HG03159 (cell line): Measurements from ENCODE around the gene SIX1.

Experiments
- ATAC-seq: cut with Tn5 transposase; IDR thresholded peaks from one replicate; pipeline ENCODE4 v1.9.1; 2021; ENCODE audit warnings: mild to moderate bottlenecking, moderate library complexity; ENCODE audit not compliant: unreplicated experiment

Gene SIX1

DNA sequence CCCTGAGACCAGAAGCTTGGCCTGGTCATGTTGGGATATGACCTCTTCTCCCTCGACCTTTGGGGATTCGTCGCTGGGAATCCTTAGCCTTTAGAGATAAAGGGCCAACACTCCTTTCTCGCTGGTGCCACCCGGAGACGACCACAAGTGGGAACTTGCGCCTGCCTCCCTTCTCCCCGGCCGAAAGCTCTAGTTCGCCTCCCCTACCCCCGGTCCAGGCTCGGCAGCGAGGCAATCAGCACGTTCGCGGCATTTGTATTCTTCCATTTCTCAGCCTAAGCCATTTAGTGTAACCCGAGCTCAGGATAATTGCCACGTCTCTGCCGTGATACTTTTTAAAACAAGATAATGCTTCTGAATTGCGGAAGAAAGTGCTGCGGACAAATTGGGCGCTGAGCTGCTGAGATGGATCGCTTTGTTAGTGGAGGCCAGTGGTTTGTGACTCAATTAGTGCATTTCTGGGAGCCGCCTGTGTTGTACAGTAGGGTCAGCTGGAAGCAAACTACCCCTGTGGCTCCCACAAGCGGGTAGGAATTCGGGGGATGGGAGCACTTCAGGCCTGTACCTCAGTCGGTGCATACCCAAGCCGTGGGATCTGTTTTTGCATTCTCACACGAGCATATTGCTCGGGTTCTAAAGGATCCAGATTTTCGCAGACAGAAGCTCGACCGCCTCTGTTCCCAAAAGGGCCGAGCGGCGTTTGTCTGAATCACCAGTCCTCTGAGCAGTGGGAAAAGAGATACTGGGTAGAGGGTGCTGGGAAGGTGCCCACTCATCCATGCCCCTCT is 6.8 kb upstream of the SIX1 start:
- ATAC-seq, result no peak

DNA sequence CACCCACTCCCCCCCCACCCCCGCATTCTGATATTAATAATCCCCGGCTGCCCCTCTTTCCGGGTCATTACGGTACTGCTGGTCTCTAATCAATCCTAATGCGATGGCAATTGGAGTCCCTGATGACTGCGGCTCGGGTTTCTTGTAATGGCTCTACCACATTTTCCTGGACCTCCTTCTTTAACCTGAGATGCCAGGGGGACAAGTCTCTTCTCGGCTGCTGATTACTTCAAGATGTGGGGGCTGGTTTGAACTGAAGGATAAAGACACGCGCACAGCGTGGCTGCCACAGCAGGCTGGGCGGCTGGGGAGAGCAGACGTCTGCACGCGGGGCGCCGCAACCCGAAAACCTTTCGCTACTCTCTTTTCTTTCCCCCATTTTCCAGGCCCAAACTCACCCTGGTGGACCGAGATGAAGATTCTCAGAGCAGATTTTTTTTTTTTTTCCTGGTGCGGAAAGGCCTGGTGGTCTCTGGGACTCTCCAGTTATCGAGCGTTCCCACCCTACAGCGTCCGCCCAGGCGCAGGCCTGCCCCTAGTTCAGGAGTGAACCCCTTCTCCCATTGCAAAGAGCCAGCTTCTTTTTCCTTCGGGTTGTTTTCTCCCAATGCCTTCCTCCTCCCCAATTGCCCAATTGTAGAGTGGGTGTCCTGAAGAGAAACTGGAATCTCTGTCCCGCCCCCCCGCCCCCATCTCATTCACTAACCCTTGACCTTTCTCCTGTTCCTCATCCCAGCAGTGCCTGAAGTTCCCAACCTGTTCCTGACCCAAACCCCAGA is 6.0 kb upstream of the SIX1 start:
- no peak for ATAC-seq

DNA sequence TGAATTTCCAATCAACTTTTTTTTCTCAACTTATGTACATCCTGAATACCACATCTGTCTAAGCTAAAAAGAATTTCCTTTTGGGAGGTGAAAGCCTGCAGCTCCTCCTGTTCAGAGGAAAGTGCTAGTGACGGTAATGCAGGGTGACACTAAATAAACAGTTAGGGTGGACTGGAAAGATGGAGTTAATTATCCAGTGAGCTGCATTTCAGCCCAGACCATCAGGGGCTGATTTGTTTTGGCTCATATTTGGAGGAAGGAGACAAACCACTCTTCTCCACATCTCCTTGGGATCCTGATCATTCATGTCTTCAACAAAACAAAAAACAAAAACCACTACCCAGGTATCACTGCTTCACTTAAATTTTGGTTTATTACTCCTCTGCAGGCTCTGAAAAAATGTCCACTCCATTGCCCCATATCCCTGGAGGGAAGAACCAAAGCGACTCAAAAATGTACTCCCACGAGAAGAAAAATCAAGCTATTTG is 5.1 kb upstream of the SIX1 start:
- no peak for ATAC-seq

DNA sequence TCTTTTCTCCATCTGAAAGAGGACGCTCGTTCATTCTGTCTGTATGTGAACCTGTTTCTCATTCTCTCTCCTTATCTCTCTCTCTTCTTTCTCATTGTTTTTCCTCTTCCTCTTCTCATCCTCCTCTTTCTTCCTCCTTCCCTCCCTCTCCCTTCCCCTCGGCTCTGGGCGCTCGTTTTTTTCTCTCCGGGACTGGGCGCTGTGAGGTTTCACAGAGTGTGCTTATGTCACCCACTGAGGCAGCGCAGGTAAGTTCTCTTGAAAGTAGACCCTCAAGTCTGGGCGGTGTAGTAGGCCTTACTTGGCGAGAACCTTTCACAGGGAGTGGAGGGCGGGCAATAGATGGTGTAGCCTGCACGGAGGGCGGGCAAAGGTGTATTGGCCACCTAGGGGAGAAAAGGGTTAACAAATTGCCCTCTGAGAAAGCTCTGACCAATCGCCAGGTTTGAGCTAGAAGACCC is 4.5 kb upstream of the SIX1 start:
- no peak for ATAC-seq

DNA sequence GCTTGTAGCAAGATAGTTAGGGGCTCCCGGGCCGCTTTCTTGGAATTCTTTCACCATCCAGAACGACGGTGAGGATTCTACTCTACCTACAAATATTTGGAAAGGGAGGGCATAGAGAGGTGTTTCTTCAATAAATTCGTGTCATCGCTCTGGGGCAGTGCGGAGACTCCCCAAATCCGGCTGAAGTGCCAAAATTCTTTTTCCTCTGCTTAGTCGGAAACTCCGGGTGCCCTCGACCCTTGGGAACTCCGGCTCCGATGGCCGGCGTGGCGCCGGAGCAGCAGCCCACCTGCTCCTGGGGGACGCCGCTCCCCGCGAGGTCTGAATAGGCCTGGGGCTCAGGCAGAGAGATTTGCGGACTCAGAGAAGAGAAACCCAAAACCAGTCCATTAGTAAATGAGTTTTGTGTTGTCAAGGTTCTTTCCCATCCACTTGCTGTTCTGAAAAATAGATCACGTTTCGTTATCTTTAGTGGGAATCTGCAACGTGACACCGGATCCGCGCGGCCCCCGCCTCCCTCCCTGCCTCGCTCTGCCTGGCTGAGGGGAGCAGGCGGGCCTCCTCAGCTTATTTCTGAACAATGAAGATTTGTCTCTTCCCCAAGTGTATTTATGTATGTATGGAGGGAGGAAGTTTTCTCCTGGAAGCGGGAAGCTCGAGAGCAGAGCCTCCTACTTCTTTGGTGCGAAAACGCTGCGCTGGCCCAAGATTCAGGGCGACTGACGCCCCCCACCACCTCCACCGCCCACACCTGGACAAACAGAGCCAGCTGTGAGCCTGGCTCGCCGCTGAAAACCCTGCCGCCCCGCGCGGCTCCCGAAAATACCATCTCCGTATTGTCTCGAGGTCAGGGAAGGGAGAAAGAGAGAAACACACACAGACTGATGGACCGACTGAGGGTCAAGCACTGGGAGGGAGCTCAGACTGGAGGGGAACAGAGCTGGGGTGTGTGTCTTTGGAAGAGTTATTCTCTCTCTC is 3.7 kb upstream of the SIX1 start:
- ATAC-seq, result no peak

DNA sequence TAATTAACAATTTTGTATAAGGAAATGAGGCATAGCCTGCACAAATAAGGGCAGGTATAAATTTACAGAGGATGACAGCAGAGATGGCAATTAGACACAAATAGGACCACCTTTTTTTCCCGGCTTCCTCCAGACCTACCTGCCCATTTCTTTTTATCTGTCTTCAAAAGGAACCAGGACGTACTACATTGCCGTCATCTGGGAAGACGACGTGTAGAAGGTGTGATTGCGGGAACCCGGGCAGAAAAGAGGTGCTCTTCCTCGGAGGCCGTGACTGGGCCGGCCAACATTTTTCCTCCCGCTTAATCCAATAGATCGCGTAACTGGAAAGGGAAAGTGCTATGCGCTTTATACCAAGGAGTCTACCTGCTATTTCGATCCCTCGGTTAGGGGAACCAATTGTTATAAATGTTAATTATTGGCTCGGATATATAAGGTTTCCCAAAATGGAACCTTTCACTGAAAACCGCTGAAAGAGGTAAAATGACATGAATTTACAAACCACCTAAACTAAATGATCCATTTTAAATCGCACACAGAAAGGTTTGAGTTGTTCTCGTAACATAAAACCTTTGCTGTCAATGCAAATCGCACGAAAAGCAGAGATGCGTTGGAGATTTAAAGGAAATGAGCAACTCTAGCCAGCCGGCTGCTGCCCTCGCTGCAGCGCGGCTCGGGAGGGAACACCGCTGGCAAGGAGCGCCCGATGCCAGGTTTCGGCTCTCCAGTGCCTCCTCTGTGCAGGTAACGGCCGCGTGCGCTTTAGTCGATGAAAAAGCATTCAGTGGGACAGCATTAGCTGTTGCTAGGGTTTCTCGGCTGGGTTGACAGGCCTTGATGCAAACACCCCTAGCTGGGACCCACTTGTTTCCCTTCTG is 2.8 kb upstream of the SIX1 start:
- no peak for ATAC-seq

DNA sequence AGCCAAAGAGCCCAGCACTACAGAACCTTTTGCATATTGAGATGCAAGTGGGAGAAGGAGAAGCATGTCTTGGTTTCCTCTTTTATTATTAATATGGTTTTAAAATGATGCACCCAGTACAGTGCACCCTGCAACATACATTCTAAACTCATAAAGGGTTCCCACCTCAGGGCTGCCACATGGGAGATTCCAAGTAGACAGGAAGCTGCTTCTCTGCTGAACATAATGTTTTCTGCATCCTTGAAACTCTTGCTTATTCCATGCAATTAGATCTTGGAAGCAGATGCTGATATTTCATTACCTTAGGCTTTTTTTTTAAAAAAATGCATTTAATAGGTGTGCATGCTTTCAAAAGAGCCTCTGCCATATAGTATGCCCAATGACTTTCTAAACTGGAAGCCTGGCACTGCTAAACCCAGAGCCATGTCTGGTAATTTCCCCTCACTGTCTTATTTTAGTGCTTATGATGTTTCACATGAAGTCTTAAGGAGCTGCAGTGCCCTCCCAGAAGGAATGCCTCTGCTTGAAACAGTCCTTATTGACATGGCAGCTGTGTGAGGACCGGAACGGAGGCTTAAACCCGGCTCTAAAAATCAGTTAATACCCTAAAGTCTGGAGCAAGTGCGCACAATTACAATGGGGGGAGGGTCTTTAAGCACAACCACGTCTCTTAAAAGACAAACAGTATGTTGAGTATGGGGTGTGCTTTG is 2.0 kb upstream of the SIX1 start:
- ATAC-seq, result no peak

DNA sequence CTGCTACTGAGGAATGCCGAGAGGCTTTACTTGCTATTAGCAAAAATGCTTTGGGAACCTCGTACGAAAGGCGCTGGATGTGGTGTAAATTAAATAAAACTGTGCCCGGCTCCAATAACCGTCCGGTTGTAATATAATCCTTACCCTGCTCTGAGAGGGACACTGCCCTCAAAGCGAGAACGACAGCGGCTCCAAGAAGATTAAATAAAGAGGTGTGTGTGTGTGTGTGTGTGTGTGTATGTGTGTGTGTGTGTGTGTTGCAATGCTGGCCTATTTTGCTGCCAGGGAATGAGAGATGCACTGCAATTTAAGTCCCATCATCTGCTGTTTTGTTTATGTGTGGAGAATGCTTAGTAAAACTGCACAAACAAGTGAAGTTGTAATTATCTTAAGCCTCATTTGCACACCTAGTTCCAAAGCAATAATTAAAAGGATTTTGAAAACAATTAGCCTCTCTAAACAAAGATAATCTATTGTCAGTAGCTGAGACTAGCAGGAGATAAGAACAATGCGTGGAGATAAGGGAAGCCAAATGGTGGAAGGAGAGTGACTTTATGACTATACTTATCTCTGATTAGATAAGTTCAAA is 1.2 kb upstream of the SIX1 start:
- no peak for ATAC-seq

DNA sequence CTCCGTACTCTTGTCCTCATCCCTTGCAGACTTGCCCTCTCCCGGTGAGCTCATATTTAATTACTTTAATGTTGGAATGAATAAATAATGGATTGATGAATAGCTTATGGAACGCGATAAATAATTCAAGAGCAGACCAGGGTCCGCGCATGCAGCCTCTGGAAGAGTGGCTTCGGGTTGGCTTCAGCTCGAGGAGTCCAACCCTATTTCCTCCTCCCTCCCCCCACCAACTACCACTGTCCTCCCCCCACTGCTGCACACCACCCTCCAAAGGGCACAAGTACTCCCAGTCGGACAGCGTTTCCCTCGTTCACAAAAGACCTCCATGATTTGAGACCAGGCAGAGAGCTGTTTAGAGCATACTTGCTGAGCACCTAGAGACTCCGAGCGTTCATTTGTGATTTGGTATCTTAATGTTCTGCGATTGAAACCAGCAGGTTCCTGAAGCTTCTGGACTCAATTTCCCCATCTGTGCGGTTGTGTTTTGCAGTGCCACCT is 647 bp upstream of the SIX1 start:
- ATAC-seq, result no peak

DNA sequence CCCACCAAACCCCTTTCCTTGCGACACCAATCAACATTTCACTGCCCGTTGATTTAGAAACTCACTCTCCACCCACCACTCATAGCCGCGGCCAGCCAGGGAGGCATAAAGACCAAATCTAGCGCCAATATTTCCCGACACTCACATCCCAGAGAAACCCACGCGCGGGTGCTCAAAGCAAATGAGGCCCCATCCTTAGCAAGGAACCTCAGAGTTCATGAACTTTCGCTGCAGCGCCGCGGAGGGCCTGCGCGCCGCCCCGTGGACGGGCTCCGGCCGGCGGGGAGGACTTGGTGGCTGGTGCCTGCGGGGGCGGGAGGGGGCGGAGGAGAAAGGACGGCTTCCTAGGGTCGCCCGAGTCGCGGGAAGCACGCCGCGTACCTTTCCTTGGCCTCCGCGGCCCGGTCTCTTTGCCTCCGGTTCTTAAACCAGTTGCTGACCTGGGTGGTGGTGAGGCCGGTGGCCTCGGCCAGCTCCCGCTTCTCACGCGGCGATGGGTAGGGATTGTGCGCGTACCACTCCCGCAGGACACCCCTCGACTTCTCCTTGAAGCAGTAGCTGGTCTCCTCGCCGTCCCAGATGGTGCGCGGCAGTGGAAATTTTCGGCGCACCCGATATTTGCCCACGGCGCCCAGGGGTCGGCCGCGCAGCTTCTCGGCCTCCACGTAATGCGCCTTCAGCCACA is 886 bp downstream of the SIX1 start:
- ATAC-seq, result no peak

DNA sequence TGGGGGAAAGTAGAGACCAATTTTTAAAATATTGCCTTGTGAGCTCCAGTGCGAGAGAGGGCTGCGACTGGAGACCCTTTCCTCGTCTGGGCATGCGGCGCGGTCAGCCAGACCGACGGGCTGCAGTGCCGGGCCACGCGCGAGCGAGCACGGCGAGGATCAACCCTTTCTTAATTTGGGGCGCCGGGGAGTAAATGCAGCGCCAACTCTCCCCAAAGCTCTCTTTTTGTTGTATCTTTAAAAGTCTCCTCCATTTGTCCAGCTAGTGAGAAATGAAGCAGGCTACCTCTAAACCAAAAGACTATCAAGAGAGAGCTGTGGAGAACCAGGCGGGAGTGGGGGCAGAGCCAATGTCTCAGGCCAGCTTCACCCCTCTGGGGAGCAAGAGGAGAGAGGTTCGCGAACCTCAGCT is 1.4 kb downstream of the SIX1 start:
- ATAC-seq, result no peak

DNA sequence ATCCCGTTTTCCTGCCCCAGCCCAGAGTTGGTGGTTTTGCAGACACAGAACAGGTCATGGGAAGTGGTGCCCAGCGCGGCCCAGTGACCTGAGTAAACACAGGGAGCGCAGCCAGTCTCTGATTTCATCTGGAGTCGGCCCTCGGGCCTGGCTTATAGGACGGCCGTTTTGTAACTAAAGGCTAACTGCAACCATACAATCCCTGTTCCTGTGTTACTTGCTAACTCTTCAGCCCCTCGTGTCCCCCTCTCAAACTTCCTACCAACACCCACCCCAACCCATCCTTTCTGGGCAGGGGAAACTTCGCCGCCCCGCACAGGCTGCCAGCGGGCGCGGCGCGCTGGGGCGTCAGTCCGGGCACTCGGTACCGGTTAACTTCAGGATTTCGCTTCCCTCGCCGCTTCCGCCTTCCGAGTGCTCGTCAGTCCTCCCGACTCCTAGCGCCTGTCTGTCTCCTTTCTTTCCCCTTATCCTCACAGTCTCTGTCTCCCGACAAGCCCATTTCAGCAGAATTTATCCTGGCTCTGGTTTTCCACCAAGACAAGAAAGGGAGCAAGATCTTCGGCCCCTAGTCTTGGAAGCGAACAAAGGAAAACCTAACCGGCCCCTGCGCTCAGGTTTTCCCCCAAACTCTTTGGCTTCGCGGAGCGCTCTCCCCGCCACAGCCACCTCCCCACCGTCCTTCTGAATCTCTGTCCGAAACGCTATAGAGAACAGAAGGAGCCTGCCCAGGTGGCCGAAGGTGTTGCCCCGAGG is 2.0 kb downstream of the SIX1 start:
- no peak for ATAC-seq

DNA sequence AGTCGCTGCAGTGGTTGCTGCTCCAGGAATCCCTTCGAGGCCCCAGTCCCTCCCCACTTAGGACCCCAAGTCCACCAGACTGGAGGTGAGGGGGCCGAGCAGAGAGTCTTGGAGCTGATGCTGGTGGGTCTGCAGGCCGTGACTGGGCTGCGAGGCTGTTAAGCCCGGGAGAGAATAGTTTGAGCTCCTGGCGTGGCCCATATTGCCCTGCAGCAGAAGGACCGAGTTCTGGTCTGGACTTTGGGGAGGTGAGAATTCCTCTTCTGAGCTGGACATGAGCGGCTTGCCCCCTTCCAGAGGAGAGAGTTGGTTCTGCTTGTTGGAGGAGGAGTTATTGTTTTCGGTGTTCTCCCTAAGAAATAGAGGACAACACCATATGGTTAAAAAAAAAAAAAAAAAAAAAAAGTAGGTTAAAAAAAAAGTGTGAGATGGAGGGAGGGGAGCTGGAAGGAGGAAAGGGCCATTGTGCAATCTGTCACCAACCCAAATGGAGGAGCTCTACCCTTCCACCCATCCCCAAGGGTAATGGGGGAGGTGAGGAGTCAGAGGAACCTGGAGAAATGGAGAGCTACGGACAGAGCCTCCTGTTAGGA is 3.0 kb downstream of the SIX1 start:
- ATAC-seq, result no peak

DNA sequence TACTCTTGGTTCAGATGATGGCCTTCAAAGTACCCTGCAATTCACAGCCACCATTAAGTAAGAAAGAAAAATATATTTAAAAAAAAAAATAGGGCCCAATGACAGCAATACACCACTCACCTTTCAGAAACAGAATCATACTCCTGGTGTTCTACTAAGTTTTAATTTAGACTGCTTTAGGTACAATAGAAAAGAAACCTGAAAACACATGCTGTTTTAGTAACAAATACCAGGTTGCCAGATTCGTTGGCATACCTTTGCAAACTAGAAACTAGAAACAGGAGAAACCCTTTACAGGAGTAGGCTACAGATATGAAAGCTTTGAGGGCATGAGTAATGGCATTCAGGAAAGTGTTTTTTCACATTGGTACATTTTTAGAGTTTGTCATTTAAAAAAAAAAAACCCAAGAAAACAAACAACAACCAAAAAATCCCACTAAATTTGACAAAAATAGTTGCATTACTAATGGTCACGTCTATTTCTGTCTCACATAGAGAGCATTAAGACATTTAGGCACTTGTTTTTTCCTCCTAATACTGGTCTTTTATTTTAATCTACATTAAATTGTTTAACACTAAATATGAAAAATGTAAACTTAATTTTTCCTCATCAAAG is 4.0 kb downstream of the SIX1 start:
- no peak for ATAC-seq

DNA sequence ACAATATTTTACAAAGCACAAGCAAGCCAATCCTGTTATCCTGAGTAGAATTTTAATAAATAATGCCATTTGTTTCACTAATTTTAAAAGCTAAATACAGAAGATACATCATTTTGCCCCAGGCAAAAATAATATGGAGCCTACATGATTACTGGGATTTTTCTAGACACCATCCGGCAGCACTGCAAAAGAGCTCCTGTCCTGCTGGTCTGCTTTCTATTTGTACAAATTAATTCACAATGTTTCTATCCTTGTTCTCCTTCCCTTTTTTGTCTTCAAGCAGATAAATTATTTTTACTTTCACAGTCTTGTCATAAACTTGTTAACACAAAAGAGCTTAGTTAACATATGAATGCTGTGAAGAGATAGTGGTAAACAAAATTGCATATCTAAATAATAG is 4.6 kb downstream of the SIX1 start:
- ATAC-seq, result no peak

DNA sequence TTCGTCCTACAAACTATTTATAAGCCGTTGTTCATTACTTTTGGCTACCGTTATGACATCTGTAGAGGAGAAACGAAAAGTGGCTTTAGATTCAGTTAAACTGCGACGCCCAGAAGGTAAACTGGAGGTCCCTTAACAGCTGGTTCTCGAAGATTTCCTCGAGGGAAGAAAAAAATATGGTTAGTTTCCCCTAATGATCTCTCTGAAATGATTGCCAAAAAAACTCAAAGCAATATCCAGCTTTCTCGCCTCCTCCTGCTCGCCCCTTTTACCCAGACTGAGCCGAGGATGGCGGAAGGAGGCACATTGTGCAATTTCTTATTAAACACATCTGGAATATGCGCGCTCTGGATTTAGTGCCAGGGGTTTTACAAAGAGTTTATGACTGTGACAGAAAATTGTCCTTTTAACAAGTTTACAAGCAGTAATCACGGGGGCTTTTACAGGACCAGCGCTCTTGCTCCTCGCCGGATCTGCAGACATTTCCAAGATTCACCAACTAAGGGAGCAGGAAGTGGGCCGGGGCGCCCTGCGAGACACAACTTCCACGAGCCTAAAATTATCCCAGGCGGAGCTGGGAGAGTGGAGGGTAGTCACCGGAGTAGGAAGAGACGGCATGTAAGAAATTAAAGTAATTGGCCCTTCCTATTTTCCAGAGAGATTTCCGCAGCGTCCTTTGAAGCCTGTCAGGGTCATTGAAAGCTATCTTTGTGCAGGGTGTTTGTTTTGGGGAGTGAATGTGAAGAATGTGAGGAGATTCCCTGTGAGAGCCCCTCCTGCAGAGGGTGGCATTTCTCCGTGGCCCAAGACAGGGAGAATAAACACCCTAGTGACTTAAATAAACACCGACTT is 5.6 kb downstream of the SIX1 start:
- ATAC-seq, result no peak
